B cell (primary cell): ENCODE measurements around the gene KRT23. TPM values are rescaled to one million over a fixed set of nuclear protein-coding genes. Genes with fewer than 3 reads are reported as not detected.

Source experiments
- ATAC-seq: fragments of 200-7000 bp; cut with Tn5 transposase; one replicate; pipeline ENCODE4 v1.10.0; 2021; ENCODE audit warnings: low read depth, mild to moderate bottlenecking, moderate number of reproducible peaks, moderate library complexity
- CTCF ChIA-PET: fragments of 350-600 bp; sonication (Branson Sonifier 250); formaldehyde crosslinking; loops from one replicate; lab custom pipeline; 2021; ENCODE audit warnings: antibody characterized with exemption, inconsistent platforms; lab: Charles Lee
- POLR2A ChIA-PET: fragments of 350-600 bp; sonication (Branson Sonifier 250); formaldehyde crosslinking; loops from one replicate; lab custom pipeline; 2021; ENCODE audit warnings: antibody characterized with exemption; lab: Charles Lee
- DNase-seq: peaks from one replicate; pipeline ENCODE4 v3.0.0; 2013
- H2AFZ ChIP-seq: 2 replicates; pipeline ENCODE4 v1.6.1; 2012; ENCODE audit warnings: mild to moderate bottlenecking, low read depth, low read length; ENCODE audit not compliant: insufficient read depth, poor library complexity, severe bottlenecking
- H3K27ac ChIP-seq, 2 donors: 1 replicate in 1 of 2; 2 replicates in 1 of 2; pipeline ENCODE4 v1.5.1; 2012 to 2013; ENCODE audit warnings: low read length in 2 of 2, mild to moderate bottlenecking in 2 of 2, moderate library complexity in 1 of 2
- H3K27me3 ChIP-seq, 4 experiments: fragments of 200-600 bp in 1 of 4; sonication (generic) in 1 of 4; replicated peaks in 1 of 4; 1 replicate in 2 of 4; 2 replicates in 2 of 4; pipeline versions ENCODE4 v1.6.1 to v1.7.0; 2013 to 2016; ENCODE audit warnings: low read length in 3 of 4, mild to moderate bottlenecking in 2 of 4, mixed read lengths in 1 of 4, moderate library complexity in 1 of 4; ENCODE audit not compliant: insufficient read depth in 4 of 4, control insufficient read depth in 3 of 4; ENCODE audit errors: control extremely low read depth in 1 of 4
- H3K36me3 ChIP-seq, 2 experiments: replicated peaks in 1 of 2; 1 replicate in 1 of 2; 2 replicates in 1 of 2; pipeline versions ENCODE4 v1.6.1 to v1.7.1; 2013; ENCODE audit warnings: low read length in 1 of 2; ENCODE audit not compliant: insufficient read depth in 2 of 2, control insufficient read depth in 1 of 2; ENCODE audit errors: control extremely low read depth in 1 of 2, extremely low read depth in 1 of 2
- H3K4me1 ChIP-seq, 2 donors: fragments of 200-600 bp in 1 of 2; sonication (generic) in 1 of 2; 1 replicate in 1 of 2; 2 replicates in 1 of 2; pipeline versions ENCODE4 v1.5.1 to v1.6.1; 2013 to 2017; ENCODE audit warnings: low read length in 2 of 2; ENCODE audit not compliant: control insufficient read depth in 2 of 2, insufficient read depth in 2 of 2
- H3K4me2 ChIP-seq: replicated peaks from 2 replicates; pipeline ENCODE3; 2012; ENCODE audit warnings: mild to moderate bottlenecking, low read depth, low read length; ENCODE audit not compliant: poor library complexity, severe bottlenecking
- H3K4me3 ChIP-seq, 5 experiments: fragments of 200-600 bp in 1 of 5; sonication (generic) in 1 of 5; 1 replicate in 3 of 5; 2 replicates in 2 of 5; pipeline versions ENCODE4 v1.5.1 to v1.7.0; 2011 to 2016; ENCODE audit warnings: low read length in 4 of 5, mild to moderate bottlenecking in 4 of 5, low read depth in 2 of 5, control low read depth in 1 of 5, moderate library complexity in 1 of 5; ENCODE audit not compliant: insufficient read depth in 1 of 5; ENCODE audit errors: control extremely low read depth in 1 of 5, extremely low read depth in 1 of 5
- H3K79me2 ChIP-seq: fragments of 200-600 bp; sonication (generic); one replicate; pipeline ENCODE4 v1.6.0; 2016; ENCODE audit warnings: low read length; ENCODE audit not compliant: control insufficient read depth, insufficient read depth
- H3K9ac ChIP-seq: fragments of 200-600 bp; sonication (generic); 2 replicates; pipeline ENCODE4 v1.6.1; 2017; ENCODE audit warnings: mild to moderate bottlenecking, low read length, moderate library complexity
- H3K9me3 ChIP-seq, 3 donors: one replicate each; pipeline versions ENCODE4 v1.6.1 to v1.7.1; 2013; ENCODE audit warnings: low read length in 2 of 3; ENCODE audit not compliant: control insufficient read depth in 2 of 3, insufficient read depth in 1 of 3; ENCODE audit errors: control extremely low read depth in 1 of 3
- H4K20me1 ChIP-seq: 2 replicates; pipeline ENCODE4 v1.6.0; 2012; ENCODE audit warnings: mild to moderate bottlenecking, low read length; ENCODE audit not compliant: insufficient read depth, control insufficient read depth, poor library complexity, severe bottlenecking
- H3K27ac Mint-ChIP-seq: one replicate; pipeline ENCODE4 v1.8.0; 2021; ENCODE audit warnings: mixed read lengths
- H3K27me3 Mint-ChIP-seq: one replicate; pipeline ENCODE4 v1.8.0; 2021; ENCODE audit warnings: mixed read lengths
- H3K4me1 Mint-ChIP-seq: one replicate; pipeline ENCODE4 v1.8.0; 2021; ENCODE audit warnings: mixed read lengths
- H3K4me3 Mint-ChIP-seq: one replicate; pipeline ENCODE4 v1.8.0; 2021; ENCODE audit warnings: mixed read lengths
- H3K9me3 Mint-ChIP-seq: one replicate; pipeline ENCODE4 v1.8.0; 2022; ENCODE audit warnings: mixed read lengths; ENCODE audit not compliant: insufficient read depth
- CTCF ChIP-seq: fragments of 200-600 bp; IDR thresholded peaks from one replicate; pipeline ENCODE4 v1.8.0; 2022; ENCODE audit warnings: antibody characterized with exemption, mild to moderate bottlenecking
- EZH2 ChIP-seq: IDR thresholded peaks from 2 replicates; pipeline ENCODE4 v1.6.1; 2012; ENCODE audit warnings: borderline replicate concordance, low read depth, mild to moderate bottlenecking, moderate library complexity, low read length; ENCODE audit not compliant: insufficient read depth, poor library complexity, severe bottlenecking
- WGBS: methylation state at CpG from one replicate; pipeline ENCODE4 v1.1.5; 2013; ENCODE audit warnings: missing lambda C conversion rate; ENCODE audit not compliant: insufficient coverage; 5-methylcytosine and 5-hydroxymethylcytosine counted together
- intact Hi-C: fragments of 100-400 bp; cut with micrococcal nuclease; formaldehyde crosslinking; loops from one replicate; pipeline ENCODE4 v1.10.0; 2022
- polyA plus RNA-seq: library from polyadenylated mRNA; depleted of rRNA; stranded (reverse); fragments of >200 nt; gene quantifications from 2 replicates; pipeline ENCODE4 v1.2.3, GENCODE V29; 2012
- total RNA-seq, 2 donors: library from RNA; stranded (reverse); fragments of 120-200 nt in 1 of 2; gene quantifications; 1 replicate in 1 of 2; 2 replicates in 1 of 2; pipeline versions ENCODE4 v1.2.3 to v1.2.4, GENCODE V29; 2013 to 2022

Gene KRT23
- total and polyA plus RNA-seq, 2 donors (not counting 1 experiment from before 2014, with no cell fraction given): 0.06 TPM; not detected in 1

- H3K4me3 ChIP-seq: no peak overlapping the region
- ATAC-seq (no peak), DNase-seq (no peak)
- H3K4me2 ChIP-seq: no peak overlapping the region
- no peaks in the 10 kb centered on the region for H3K4me1 ChIP-seq
- no peaks in the 10 kb centered on the region for H3K36me3 ChIP-seq
- peaks cover 23% of the 10 kb centered on the region for H3K27me3 Mint-ChIP-seq
- intact Hi-C loops: loop anchor here (10.0 kb wide), 1 partner anchor 233 kb away; no protein-coding TSS in a partner anchor
- POLR2A ChIA-PET: no interaction called here
- H2AFZ ChIP-seq: no peak overlapping the region
- 82% methylated on average over 4 of the region's 4 CpGs for WGBS
- peaks cover 0 to 2% (median 0%) of the 10 kb centered on the region in 3 donors for H3K9me3 ChIP-seq
- TF ChIP-seq EZH2 (no peak), CTCF (no peak)
- no peak overlapping the region for H3K4me3 Mint-ChIP-seq
- no peaks in the 10 kb centered on the region for H3K4me1 Mint-ChIP-seq
- no peak overlapping the region for H3K9ac ChIP-seq
- CTCF ChIA-PET: interaction anchor here (1.3 kb wide), 1 partner anchor 9 kb away, joined by 7 read pairs; no protein-coding TSS in a partner anchor
- no peaks in the 10 kb centered on the region for H4K20me1 ChIP-seq
- H3K27ac ChIP-seq: no peak overlapping the region
- H3K9me3 Mint-ChIP-seq: peaks cover 5% of the 10 kb centered on the region
- no peak overlapping the region for H3K27ac Mint-ChIP-seq
- H3K79me2 ChIP-seq: no peaks in the 10 kb centered on the region
- no peaks in the 10 kb centered on the region for H3K27me3 ChIP-seq
These were observed 24.7 kb upstream of the KRT23 start for GRCh38 chr17:40962059-40962561.

DNA sequence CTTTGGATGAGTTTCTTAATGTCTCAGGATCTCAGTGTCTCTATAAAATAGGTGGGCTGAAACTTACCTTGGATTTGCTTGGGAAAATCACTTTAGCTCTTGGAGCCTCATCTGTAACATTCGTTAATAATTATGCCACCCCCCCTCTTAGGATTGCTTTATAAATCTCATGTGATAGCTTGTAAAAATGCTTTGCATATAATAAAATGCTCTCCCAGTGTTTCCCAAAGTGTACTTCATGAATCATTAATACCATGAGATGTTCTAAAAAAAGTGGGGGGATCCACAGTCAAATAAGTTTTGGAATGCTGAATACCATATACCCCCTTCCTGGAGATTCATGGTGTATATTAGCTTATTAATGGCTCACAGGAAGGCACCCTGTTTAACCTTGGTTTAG is 24.1 kb upstream of the KRT23 start:
- no peak overlapping the region for H3K27ac ChIP-seq
- H3K4me3 Mint-ChIP-seq: no peak overlapping the region
- H3K4me1 Mint-ChIP-seq: no peaks in the 10 kb centered on the region
- no peak overlapping the region for H3K4me2 ChIP-seq
- no peaks in the 10 kb centered on the region for H3K79me2 ChIP-seq
- no peak for ATAC-seq
- no peaks in the 10 kb centered on the region for H3K36me3 ChIP-seq
- no CpG with 5 or more reads among the region's 1 CpG for WGBS
- no peaks in the 10 kb centered on the region for H3K4me1 ChIP-seq
- intact Hi-C loops: loop anchor here (10.0 kb wide), 1 partner anchor 233 kb away; no protein-coding TSS in a partner anchor
- H3K27me3 Mint-ChIP-seq: peaks cover 23% of the 10 kb centered on the region
- peaks cover 0 to 2% (median 0%) of the 10 kb centered on the region in 3 donors for H3K9me3 ChIP-seq
- no peaks in the 10 kb centered on the region for H4K20me1 ChIP-seq
- H3K27me3 ChIP-seq: no peaks in the 10 kb centered on the region
- TF ChIP-seq CTCF (no peak), EZH2 (no peak)
- no peak for DNase-seq
- POLR2A ChIA-PET: no interaction called here
- no peak overlapping the region for H3K9ac ChIP-seq
- peaks cover 5% of the 10 kb centered on the region for H3K9me3 Mint-ChIP-seq
- no peak overlapping the region for H3K4me3 ChIP-seq
- CTCF ChIA-PET: interaction anchor here (1.3 kb wide), 1 partner anchor 9 kb away, joined by 7 read pairs; no protein-coding TSS in a partner anchor
- H3K27ac Mint-ChIP-seq: no peak overlapping the region
- no peak overlapping the region for H2AFZ ChIP-seq
